ENCODE results near the gene VWDE. TPM values are rescaled to one million over a fixed set of nuclear protein-coding genes. Genes with fewer than 3 reads are reported as not detected.

Gene VWDE
- total RNA-seq, 4 donors from 2014 or later: 0.13 to 0.22 TPM; not detected in 2

- no peak for ATAC-seq
- WGBS, 2 donors (ENCODE audit: low coverage in 1 of 2): 83 to 87% methylated on average over 2 of the region's 2 CpGs
- Histone ChIP-seq H3K27me3 (no peaks in the 10 kb centered on the region), H3K4me3 (no peak overlapping the region), H3K36me3 (no peaks in the 10 kb centered on the region), H3K27ac (no peak overlapping the region), H3K4me1 (no peaks in the 10 kb centered on the region), H3K9me3 (no peaks in the 10 kb centered on the region)
- TF ChIP-seq POLR2A (IDR thresholded peaks at IDR 0.05) (no peak), EP300 (IDR thresholded peaks at IDR 0.05) (no peak), CTCF (IDR thresholded peaks at IDR 0.05) (no peak), POLR2AphosphoS5 (IDR thresholded peaks at IDR 0.05) (no peak)
Measured at GRCh38 chr7:12320241-12320986, 83.3 kb downstream of the VWDE start.

GRCh38 chr7:12317675-12318074, 86.0 kb downstream of the VWDE start:
- 79 to 86% methylated on average over 1 of the region's 1 CpG for WGBS, 2 donors (ENCODE audit: low coverage in 1 of 2)
- ATAC-seq: no peak
- Histone ChIP-seq H3K4me1 (no peaks in the 10 kb centered on the region), H3K27me3 (no peaks in the 10 kb centered on the region), H3K9me3 (no peaks in the 10 kb centered on the region), H3K4me3 (no peak overlapping the region), H3K36me3 (no peaks in the 10 kb centered on the region), H3K27ac (no peak overlapping the region)
- no peak for TF ChIP-seq EP300 (IDR thresholded peaks at IDR 0.05)
- TF ChIP-seq POLR2A (IDR thresholded peaks at IDR 0.05): no peak

GRCh38 chr7:12316925-12317324, 86.7 kb downstream of the VWDE start:
- WGBS, 2 donors (ENCODE audit: low coverage in 1 of 2): 67% methylated on average over 2 of the region's 3 CpGs; no CpG with 5 or more reads in 1 of the 2 donors
- H3K27me3 ChIP-seq: no peaks in the 10 kb centered on the region
- no peaks in the 10 kb centered on the region for H3K36me3 ChIP-seq
- H3K4me1 ChIP-seq: no peaks in the 10 kb centered on the region
- H3K9me3 ChIP-seq: no peaks in the 10 kb centered on the region
- TF ChIP-seq EP300 (IDR thresholded peaks at IDR 0.05) (no peak), POLR2AphosphoS5 (IDR thresholded peaks at IDR 0.05) (no peak), POLR2A (IDR thresholded peaks at IDR 0.05) (no peak), CTCF (IDR thresholded peaks at IDR 0.05) (no peak)
- H3K4me3 ChIP-seq: no peak overlapping the region
- H3K27ac ChIP-seq: no peak overlapping the region
- ATAC-seq: no peak

- no peaks in the 10 kb centered on the region for H3K36me3 ChIP-seq
- no peak for ATAC-seq
- TF ChIP-seq CTCF (IDR thresholded peaks at IDR 0.05): no peak
- no peaks in the 10 kb centered on the region for H3K4me1 ChIP-seq
- H3K27ac ChIP-seq: no peak overlapping the region
- no peaks in the 10 kb centered on the region for H3K27me3 ChIP-seq
- H3K4me3 ChIP-seq: no peak overlapping the region
- H3K9me3 ChIP-seq: no peaks in the 10 kb centered on the region
Measured at GRCh38 chr7:12315049-12315448, 88.6 kb downstream of the VWDE start.

- ATAC-seq: no peak
- H3K9me3 ChIP-seq: no peaks in the 10 kb centered on the region
- no peaks in the 10 kb centered on the region for H3K4me1 ChIP-seq
- H3K36me3 ChIP-seq: no peaks in the 10 kb centered on the region
- no peak overlapping the region for H3K4me3 ChIP-seq
- no peaks in the 10 kb centered on the region for H3K27me3 ChIP-seq
- H3K27ac ChIP-seq: no peak overlapping the region
- TF ChIP-seq EP300 (IDR thresholded peaks at IDR 0.05) (no peak), POLR2A (IDR thresholded peaks at IDR 0.05) (no peak), CTCF (IDR thresholded peaks at IDR 0.05) (no peak), POLR2AphosphoS5 (IDR thresholded peaks at IDR 0.05) (no peak)
Measured at GRCh38 chr7:12314199-12314598, 89.5 kb downstream of the VWDE start.

All from gastroesophageal sphincter (tissue), 4 donors.